HepG2 (cell line): ENCODE results near the gene SYS1. TPM values are rescaled to one million over a fixed set of nuclear protein-coding genes. Genes with fewer than 3 reads are reported as not detected.

Experiments
- ATM ChIP-seq: fragments of 450-650 bp; IDR thresholded peaks from 2 replicates; pipeline ENCODE4 v1.7.1; 2017; ENCODE audit warnings: mild to moderate bottlenecking, borderline replicate concordance
- EZH2 ChIP-seq: conservative IDR thresholded peaks from 2 replicates; pipeline ENCODE4 v1.6.1; 2012; ENCODE audit warnings: mild to moderate bottlenecking, low read depth, low read length, moderate library complexity
- FOSL1 ChIP-seq: sonication (generic); formaldehyde crosslinking; IDR thresholded peaks from 2 replicates; pipeline ENCODE4 v1.9.0; 2021; ENCODE audit warnings: missing genetic modification reagents, borderline replicate concordance
- GATA4 ChIP-seq: sonication (generic); IDR thresholded peaks from 2 replicates; pipeline ENCODE4 v1.6.1; 2016; ENCODE audit warnings: antibody characterized with exemption, low read depth, borderline replicate concordance
- MTF1 ChIP-seq: sonication (generic); formaldehyde crosslinking; IDR thresholded peaks from 2 replicates; pipeline ENCODE4 v1.5.0; 2020; ENCODE audit warnings: missing genetic modification reagents
- MXD4 ChIP-seq: IDR thresholded peaks from 2 replicates; pipeline ENCODE4 v1.6.1; 2016; ENCODE audit warnings: mild to moderate bottlenecking, missing biosample characterization, missing genetic modification reagents
- NFYC ChIP-seq: IDR thresholded peaks from 2 replicates; pipeline ENCODE4 v1.6.1; 2016; ENCODE audit warnings: missing genetic modification reagents, missing compliant biosample characterization
- PAWR ChIP-seq: sonication (generic); formaldehyde crosslinking; IDR thresholded peaks from 2 replicates; pipeline ENCODE4 v1.4.0; 2020; ENCODE audit warnings: missing genetic modification reagents, mild to moderate bottlenecking, borderline replicate concordance
- SIN3A ChIP-seq: IDR thresholded peaks from 2 replicates; pipeline ENCODE4 v1.6.1; 2011; ENCODE audit warnings: low read depth, mild to moderate bottlenecking, control low read depth, low read length, borderline replicate concordance
- TOE1 ChIP-seq: sonication (generic); formaldehyde crosslinking; IDR thresholded peaks from 2 replicates; pipeline ENCODE4 v1.4.0; 2020; ENCODE audit warnings: mild to moderate bottlenecking, missing genetic modification reagents
- ZFP36L2 ChIP-seq: sonication (generic); formaldehyde crosslinking; IDR thresholded peaks from 2 replicates; pipeline ENCODE4 v1.4.0; 2020; ENCODE audit warnings: missing genetic modification reagents
- ZSCAN21 ChIP-seq: sonication (generic); formaldehyde crosslinking; IDR thresholded peaks from 2 replicates; pipeline ENCODE4 v1.8.0; 2022; ENCODE audit warnings: mild to moderate bottlenecking, missing genetic modification reagents, moderate library complexity, borderline replicate concordance
- polyA plus RNA-seq, 8 experiments: library from polyadenylated mRNA; depleted of rRNA in 3 of 8; stranded (reverse) in 7 of 8; unstranded in 1 of 8; fragments of >200 nt; fragmentation: Illumina TruSeq in 4 of 8; extraction: Trizol in 4 of 8; gene quantifications; 2 replicates each; pipeline versions ENCODE4 v1.2.1 to v1.2.3, GENCODE V29; 2011 to 2016; ENCODE audit warnings: low read depth in 4 of 8, missing spikeins in 1 of 8, mixed read lengths in 1 of 8; ENCODE audit not compliant: insufficient read depth in 1 of 8
- total RNA-seq, 5 experiments: library from RNA; depleted of rRNA; stranded (reverse); fragments of >200 nt; fragmentation: Illumina TruSeq; extraction: Trizol; gene quantifications; 2 replicates each; pipeline ENCODE4 v1.2.3, GENCODE V29; 2016; ENCODE audit warnings: low read depth in 1 of 5
- TF ChIP-seq, protein P1 (sequence below): sonication (generic); formaldehyde crosslinking; IDR thresholded peaks from 2 replicates; pipeline ENCODE4 v1.4.0; 2020; ENCODE audit warnings: missing genetic modification reagents, borderline replicate concordance
- TF ChIP-seq, protein P2 (sequence below): sonication (generic); formaldehyde crosslinking; IDR thresholded peaks from 2 replicates; pipeline ENCODE4 v1.5.1; 2020; ENCODE audit warnings: mild to moderate bottlenecking, missing genetic modification reagents, moderate library complexity
- TF ChIP-seq, protein P3 (sequence below), 2 experiments: fragments of 450-650 bp in 1 of 2; sonication (generic) in 1 of 2; formaldehyde crosslinking in 1 of 2; IDR thresholded peaks; 2 replicates each; pipeline versions ENCODE4 v1.6.1 to v1.8.0; 2016 to 2022; ENCODE audit warnings: antibody characterized with exemption in 1 of 2, mild to moderate bottlenecking in 1 of 2, missing genetic modification reagents in 1 of 2

Gene SYS1
- total and polyA plus RNA-seq, 2 of the 13 experiments (the other 11 are each of a cell fraction or from before 2014, with no cell fraction given): 38.3 to 65.6 TPM

DNA sequence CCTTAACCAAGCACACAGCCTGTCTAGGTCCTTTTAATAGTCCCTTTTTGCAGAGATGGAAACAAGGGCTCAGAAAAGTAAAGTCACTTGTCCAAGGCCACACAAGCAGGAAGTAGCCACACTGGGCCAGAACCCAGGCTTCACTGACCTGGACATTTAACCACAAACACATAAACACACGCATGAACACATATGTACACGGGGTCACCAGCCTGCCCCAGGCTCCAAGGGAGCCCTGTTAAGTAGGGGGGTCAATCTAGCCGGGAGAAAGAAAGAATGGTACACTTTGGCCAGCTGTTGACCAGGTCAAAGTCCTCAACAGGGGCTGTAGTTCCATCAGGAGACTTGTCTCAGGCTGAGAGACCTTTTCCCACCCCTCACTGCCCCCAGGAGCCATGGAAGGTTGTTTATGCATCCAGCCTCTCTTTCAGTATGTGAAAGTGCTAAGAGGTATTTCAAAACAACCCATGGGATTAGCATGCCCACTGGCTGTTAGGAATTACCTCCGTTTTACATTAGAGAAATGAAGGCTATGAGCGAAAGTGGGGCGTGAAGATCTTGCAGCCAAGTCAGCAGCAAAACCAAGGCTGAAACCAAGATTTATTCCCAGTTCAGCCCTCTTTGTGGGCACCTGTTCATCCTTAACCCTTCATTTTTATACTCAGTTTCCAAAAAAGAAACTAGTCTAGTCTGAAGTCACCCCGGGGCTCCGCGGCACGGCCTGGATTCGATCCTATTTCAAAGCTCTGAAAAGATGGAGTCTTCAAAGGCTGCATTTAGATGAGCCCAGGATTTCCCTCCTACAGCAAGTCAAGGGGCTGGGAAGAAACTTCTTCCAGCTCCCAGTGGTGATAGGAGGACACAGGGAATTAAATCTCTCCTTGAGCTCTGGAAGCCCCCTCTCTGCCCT lies 24.6 kb upstream of the SYS1 start (continued):
- TF ChIP-seq, protein P1, sequence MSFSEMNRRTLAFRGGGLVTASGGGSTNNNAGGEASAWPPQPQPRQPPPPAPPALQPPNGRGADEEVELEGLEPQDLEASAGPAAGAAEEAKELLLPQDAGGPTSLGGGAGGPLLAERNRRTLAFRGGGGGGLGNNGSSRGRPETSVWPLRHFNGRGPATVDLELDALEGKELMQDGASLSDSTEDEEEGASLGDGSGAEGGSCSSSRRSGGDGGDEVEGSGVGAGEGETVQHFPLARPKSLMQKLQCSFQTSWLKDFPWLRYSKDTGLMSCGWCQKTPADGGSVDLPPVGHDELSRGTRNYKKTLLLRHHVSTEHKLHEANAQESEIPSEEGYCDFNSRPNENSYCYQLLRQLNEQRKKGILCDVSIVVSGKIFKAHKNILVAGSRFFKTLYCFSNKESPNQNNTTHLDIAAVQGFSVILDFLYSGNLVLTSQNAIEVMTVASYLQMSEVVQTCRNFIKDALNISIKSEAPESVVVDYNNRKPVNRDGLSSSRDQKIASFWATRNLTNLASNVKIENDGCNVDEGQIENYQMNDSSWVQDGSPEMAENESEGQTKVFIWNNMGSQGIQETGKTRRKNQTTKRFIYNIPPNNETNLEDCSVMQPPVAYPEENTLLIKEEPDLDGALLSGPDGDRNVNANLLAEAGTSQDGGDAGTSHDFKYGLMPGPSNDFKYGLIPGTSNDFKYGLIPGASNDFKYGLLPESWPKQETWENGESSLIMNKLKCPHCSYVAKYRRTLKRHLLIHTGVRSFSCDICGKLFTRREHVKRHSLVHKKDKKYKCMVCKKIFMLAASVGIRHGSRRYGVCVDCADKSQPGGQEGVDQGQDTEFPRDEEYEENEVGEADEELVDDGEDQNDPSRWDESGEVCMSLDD (CRISPR knock-in tag): 0 out of 2 replicates have a peak, but pooled peaks have one; percentile 55
- TF ChIP-seq, protein P2, sequence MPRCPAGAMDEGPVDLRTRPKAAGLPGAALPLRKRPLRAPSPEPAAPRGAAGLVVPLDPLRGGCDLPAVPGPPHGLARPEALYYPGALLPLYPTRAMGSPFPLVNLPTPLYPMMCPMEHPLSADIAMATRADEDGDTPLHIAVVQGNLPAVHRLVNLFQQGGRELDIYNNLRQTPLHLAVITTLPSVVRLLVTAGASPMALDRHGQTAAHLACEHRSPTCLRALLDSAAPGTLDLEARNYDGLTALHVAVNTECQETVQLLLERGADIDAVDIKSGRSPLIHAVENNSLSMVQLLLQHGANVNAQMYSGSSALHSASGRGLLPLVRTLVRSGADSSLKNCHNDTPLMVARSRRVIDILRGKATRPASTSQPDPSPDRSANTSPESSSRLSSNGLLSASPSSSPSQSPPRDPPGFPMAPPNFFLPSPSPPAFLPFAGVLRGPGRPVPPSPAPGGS: 0 out of 2 replicates have a peak, but pooled peaks have one; percentile 75
- no peak; the same call in 1 of the 2 replicates for TF ChIP-seq MXD4 (CRISPR knock-in tag)
- TF ChIP-seq ZFP36L2 (CRISPR knock-in tag): no peak
- no peak for TF ChIP-seq ATM
- TF ChIP-seq FOSL1 (CRISPR knock-in tag): peak; percentile 21; the same call in 1 of the 2 replicates
- TF ChIP-seq, protein P3, sequence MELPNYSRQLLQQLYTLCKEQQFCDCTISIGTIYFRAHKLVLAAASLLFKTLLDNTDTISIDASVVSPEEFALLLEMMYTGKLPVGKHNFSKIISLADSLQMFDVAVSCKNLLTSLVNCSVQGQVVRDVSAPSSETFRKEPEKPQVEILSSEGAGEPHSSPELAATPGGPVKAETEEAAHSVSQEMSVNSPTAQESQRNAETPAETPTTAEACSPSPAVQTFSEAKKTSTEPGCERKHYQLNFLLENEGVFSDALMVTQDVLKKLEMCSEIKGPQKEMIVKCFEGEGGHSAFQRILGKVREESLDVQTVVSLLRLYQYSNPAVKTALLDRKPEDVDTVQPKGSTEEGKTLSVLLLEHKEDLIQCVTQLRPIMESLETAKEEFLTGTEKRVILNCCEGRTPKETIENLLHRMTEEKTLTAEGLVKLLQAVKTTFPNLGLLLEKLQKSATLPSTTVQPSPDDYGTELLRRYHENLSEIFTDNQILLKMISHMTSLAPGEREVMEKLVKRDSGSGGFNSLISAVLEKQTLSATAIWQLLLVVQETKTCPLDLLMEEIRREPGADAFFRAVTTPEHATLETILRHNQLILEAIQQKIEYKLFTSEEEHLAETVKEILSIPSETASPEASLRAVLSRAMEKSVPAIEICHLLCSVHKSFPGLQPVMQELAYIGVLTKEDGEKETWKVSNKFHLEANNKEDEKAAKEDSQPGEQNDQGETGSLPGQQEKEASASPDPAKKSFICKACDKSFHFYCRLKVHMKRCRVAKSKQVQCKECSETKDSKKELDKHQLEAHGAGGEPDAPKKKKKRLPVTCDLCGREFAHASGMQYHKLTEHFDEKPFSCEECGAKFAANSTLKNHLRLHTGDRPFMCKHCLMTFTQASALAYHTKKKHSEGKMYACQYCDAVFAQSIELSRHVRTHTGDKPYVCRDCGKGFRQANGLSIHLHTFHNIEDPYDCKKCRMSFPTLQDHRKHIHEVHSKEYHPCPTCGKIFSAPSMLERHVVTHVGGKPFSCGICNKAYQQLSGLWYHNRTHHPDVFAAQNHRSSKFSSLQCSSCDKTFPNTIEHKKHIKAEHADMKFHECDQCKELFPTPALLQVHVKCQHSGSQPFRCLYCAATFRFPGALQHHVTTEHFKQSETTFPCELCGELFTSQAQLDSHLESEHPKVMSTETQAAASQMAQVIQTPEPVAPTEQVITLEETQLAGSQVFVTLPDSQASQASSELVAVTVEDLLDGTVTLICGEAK (IDR thresholded peaks at IDR 0.05): no peak
- TF ChIP-seq, protein P3 (CRISPR knock-in tag; IDR thresholded peaks at IDR 0.05): no peak; the same call in 1 of the 2 replicates
- TF ChIP-seq GATA4: no peak
- TF ChIP-seq NFYC (CRISPR knock-in tag): 0 out of 2 replicates have a peak, but pooled peaks have one; percentile 24
- no peak for TF ChIP-seq MTF1 (CRISPR knock-in tag)
- no peak for TF ChIP-seq PAWR (CRISPR knock-in tag)
- no peak for TF ChIP-seq ZSCAN21 (CRISPR knock-in tag)
- no peak for TF ChIP-seq SIN3A
- no peak for TF ChIP-seq EZH2
- TF ChIP-seq TOE1 (CRISPR knock-in tag): no peak
